NCI-H69 (cell line): Measurements from ENCODE around the gene CCDC57.

Source experiments
- DNase-seq: peaks from one replicate; lab custom pipeline; 2025; lab: John Stamatoyannopoulos, UW

Gene CCDC57

DNA sequence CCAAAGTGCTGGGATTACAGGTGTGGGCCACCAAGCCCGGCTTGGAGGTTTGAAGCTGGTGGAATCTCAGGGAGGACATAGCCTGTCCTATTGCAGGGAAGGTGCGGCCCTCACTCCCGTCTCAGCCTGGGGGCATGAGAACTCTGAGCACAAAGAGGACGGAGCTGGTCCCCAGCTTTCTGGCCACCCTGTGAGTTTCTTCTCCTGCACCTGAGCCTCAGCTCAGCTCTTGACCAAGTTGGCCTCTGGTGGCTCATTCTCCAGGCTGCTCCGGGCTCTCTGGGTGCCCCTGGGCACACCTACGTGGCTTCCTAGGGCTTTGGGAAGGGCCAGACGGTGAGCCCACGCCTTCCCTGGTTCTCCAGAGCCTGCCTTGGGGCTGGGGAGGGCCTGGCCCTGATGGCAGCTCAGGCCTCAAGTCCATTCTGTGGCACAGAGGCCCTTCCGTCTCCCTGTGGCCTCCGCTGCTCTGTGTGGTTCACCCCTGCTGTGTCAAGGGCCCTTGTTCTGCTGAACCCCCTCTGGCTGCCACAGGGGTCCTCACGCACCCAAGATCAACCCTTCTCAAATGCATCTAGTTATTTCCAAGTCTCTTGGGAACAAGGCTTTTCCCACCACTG lies 107.7 kb downstream of the CCDC57 start:
- DNase-seq = no peak

DNA sequence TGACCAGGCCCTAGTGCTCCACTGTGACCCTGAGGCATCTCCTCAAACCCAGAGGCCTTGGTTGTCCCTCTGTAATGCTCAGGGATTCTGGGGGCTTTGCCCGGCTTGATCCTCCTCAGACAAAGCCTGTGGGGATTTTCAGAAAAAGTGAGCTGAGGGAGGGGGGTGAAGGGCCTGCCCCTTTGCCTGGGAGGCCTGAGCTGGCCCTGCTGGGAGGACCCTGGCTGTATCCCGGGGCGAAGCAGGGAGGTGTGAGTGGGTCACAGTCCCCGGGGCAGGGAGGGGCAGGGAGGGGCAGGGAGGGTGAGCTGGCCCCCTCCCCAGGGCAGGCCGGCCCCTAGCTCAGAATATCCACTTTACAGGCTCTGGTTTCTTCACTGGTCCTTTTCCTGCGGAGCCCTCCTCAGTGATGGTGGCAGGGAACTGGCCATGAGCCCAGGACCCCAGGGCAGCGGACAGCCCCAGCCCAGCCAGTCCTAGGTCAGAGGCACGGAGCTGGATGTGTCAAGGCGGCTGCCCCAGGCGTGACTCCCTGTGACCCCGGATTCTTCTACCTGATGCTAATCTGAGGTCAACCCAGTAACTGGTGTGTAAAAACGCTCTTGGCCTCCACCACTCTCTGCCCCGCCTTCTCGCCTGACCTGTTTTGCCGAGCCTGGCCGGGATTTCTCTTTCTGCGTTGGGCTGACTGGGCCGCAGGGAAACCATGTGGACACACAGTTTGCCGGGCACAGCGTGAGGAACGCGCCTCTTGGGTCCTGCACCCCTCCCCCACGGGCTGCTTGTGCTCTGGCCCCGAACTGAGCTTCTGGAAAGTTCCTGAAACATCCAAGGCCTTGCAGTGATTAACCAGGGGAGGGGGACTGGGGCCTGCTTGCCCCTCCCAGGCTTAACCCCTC lies 108.8 kb downstream of the CCDC57 start:
- DNase-seq = no peak

DNA sequence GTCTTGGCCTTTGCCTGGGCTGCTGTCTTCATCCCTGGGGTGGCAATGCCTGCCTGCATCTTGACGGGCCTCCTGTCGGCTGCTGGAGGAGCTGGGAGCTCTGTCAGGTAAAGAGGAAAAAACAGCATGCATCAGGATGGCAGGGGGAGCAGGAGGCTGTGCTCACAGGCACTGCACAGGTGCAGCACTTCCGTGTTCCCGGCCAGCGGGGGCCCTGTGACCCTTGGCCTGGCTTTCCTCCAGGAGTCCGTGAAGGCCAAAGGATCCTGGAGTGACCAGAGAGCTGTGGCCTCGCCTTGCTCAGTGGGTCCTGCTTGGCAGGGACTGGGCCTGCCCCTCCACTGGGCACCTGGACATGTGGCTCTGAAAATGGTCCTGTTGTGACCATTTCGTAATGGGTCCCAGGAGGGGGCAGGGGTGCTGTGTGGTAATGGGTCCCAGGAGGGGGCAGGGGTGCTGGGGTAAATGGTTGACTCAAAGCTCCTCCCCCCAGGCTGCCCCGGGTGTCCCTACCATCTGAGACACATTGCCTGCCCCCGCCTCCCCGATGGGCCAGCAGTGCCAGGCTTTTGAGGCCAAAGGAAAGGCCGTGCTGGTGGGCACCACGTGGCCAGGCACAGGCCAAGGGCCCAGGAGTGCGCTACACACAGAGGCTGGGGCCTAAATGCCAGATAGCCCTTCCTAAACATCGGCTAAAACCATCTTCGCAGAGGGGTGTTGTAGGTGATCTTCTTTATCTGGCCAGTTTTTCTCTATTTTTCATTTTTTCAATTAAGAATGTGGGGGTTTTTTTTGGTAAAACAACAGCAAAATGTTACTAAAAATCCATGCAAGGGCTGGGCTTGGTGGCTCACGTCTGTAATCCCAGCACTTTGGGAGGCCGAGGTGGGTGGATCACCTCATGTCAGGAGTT lies 110.6 kb downstream of the CCDC57 start:
- peak; percentile 67 for DNase-seq

DNA sequence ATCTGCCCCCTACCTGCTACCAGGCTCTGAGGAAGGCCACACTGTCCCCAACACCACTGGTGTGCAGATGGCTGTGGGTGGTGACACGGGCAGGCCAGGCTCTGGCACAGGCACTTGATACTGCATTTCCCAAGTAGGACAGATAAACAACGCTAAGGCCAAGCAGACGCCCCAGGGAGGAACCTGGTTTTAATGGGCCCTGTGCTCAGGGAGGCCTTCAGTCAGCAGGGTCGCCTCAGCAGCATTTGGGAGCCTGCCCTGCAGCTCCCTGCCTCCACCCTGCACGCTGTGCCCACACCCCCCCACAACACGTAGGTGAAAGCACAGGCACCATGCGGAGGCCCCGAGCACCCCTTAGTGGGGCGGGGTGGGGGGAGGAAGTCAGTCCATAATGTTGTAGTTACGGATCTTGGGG lies 111.3 kb downstream of the CCDC57 start:
- DNase-seq = no peak

DNA sequence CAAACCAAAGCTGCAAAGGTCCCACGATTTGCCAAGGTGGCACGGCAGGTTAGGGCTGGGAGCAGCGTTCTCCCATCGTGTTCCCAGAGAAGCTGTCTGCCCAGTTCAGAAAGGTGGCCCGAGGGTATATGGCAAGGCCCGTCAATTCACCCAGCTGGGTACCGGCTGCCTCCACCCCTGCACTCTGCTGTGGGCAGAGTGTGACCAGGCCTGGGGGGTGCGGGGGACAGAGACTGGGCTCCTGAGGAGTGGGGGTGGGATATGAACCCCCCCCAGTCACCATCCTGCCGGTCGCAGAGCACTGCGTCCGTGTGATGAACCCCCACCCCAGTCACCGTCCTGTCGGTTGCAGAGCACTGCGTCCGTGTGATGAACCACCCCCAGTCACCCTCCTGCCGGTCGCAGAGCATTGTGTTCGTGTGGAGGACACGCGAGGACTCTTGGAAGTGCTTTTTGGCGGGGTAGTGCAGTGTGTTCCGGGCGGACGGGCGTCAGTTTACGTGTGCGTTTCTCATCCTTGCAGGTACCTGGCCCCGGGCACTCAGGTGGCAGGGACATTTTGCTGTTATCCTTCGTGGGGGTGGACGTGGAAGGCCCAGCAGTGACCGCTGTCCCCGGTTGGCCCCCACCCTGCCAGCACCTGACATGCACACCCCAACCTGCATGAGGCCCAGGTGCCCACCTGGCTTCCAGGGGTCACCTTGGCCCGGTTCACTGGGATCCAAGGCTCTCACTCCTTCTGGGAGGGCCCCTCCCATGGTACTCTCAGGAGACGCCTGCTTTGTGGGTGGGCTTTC lies 111.9 kb downstream of the CCDC57 start:
- DNase-seq = no peak

DNA sequence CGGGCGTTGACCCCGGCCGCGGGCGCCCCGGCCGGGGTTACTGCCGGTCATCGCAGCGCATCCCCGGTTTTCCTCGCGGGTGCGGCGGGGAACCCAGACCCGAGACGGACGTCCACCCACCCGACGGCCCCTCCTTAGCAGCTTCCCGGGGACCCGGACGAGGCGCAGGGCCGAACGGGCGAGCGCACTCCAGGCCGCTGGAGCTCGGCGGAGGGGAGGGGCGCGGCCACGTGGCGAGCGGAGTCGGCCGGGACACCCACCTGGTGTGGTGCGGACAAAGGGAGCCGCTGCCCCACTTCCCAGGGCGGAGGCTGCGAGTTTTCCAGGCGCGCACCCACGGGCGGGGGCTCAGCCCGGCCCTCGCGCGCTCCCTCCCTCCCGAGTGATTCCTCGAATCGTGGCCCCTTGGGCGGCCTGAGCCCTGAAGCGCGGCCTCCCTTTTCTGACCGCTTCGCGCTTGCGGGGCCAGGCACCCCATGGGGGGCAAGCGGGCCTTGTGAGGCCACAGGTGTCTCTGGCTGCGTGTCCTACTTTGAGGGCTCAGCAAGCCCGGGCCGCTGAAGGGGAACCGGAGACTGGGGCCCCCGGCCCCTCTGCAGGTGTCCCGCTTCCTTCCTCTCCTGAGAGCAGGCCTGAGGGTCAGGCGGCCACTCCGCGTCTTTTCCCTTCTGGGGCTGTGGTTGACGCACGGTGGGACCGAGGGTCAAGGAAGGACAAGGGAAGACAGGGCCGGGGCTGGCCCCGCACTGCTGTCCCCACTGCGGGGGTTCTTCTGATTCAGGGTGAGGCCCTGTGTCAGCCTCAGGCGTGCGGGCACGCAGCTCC lies 113.5 kb downstream of the CCDC57 start:
- peak; percentile 84 for DNase-seq

DNA sequence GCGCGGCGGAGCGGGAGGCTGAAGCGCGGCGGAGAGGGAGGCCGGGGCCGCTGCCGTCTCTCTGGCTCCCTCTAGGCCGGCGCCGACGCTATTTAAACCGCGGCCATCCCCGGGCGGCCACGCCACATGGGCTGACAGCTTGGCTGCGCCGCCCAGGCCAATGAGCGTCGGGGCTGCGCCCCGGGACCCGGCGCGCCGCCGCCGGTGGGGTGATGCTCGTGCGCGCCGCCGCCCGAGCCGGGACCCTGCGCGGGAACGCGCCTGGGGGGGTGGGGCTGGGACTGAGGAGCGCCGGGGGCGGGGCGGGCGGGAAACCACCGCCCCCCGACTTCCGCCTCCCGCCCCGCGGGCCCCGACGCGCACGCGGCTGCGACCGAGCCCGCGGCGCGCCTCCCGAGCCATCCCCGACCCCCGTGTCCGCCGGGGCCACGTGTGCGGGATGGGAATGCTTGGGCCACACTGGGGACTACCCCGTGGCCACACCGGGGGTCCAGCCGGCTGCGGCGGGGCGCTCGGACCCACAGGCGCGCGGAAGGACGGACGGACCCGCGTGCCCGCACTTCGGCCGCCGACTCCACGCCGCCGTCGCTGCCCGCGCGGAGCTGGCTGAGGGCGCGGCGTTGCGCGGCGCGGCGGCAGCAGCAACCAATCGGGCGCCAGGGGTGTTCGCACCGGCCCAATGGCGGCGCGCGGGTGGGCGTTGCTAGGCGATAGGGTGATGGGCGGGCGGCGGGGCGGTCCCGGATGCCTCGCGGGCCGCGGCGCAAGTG lies 114.3 kb downstream of the CCDC57 start, which contains the start of gene FASN:
Gene FASN, minus strand, starts transcription at position 68 of the 770 bp plus-strand sequence. CDS start 1,791 bp downstream, outside the sequence.
- peak; percentile 99 for DNase-seq

DNA sequence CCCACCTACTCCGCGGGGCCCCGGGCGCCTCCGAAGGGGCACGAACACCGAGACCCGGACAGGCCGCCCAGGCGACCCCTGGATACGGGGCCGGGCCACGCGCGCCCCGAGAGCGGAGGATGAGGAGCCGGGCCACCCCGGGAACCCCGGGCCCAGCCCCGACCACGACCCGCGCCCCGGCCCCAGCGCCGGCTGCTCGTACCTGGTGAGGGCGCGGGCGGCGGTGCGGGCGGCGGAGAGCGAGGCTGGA lies 114.8 kb downstream of the CCDC57 start:
- no peak for DNase-seq

DNA sequence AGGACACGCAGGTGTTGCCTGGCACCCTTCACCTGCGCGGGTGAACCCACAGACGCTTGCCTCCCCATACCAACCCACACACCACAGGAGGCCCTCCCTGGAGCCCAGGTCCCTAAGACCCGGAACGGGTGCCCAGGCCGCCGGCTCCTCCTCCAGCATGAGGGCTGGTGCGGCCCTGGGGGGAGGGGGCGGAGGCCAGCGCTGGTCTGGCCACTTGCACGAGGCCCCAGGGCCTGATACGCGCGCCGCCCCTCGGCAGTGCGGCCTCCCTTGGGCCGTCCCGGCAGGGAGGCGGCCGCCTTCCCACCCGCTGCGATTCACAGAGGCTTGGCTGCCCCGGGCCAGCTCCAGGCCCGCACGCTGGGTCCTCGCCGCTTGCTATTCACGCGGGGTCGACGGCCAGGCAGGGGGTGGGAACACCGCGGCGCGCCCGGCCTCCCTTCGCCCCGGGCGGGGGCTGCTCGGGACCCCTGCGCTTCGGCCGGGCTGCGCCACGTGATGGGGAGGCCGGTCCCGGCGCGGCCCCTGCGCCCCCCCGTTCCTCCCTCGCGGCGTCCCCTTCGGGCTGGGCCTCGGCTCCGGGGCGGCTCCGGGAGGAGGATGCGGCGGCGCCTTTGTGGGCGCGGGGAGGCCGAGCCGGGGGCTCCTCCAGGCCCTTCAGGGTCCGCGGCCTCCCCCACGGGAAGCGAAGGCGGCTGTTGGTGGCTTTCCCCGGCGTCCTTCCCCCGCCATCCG lies 115.3 kb downstream of the CCDC57 start:
- peak; percentile 71 for DNase-seq

DNA sequence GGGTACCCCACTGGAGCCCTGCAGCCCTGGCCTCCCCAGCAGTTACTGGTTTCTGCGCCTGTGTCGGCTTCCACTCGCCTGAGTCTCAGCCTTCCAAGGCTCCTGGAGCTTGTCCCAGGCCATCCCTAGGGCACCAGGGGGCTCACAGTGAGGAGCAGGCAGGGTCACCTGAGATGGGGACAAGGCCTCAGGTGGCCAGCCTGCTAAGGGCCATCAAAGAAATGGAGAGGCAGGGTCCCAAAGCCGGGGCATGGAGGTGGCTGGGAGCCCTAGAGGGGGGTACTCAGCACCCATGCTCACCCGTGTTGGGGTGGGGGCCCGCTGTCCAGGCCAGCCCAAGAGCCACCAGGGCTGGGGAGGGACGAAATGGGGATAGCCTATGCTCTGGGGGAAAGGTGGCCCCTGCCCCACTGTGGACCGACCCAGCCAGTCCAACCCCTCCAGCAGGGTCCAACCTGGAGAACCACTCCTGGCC lies 115.9 kb downstream of the CCDC57 start:
- DNase-seq = no peak

DNA sequence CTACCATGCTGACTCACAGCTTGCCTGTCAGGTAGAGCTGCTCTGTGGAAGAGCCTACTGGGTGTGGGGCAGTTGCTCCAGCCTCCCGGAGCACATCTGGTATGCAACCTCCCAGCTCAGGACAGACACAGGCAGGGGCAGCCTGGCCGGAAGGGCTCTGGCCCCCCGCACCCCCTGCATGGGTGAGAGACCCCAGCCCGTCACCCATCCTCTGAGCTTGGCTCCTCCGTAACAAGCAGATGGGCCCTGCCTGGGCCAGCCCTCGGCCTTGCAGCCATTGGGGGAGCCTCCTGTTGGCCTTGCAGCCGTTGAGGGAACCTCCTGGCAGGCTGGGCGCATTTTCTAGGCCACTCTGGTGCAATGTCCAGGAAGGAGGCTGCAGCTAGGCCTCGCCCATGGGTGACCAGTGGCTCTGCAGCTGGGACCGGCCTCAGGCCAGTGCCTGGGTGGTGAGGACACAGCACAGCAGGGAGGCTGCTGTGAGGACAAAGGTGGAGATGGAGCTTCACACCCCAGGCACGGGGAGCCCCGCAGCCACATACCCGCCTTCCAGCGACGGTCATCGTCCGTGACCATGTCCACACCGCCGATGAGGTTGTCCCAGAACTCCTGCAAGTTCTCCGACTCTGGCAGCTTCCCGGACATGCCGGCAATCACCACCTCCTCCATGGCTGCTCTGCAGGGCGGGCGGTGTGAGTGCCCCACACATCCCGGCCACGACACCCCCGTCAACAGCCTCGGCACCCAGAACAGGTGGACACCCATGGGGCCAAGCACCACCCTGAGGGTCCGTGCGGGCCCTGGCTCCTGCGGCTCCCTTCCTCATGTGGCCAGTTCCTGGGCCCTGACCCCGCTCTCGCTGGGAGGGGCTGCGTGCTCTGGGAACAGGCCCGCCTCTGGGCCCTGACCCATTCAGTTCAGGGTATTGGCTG lies 116.6 kb downstream of the CCDC57 start:
- DNase-seq = no peak

DNA sequence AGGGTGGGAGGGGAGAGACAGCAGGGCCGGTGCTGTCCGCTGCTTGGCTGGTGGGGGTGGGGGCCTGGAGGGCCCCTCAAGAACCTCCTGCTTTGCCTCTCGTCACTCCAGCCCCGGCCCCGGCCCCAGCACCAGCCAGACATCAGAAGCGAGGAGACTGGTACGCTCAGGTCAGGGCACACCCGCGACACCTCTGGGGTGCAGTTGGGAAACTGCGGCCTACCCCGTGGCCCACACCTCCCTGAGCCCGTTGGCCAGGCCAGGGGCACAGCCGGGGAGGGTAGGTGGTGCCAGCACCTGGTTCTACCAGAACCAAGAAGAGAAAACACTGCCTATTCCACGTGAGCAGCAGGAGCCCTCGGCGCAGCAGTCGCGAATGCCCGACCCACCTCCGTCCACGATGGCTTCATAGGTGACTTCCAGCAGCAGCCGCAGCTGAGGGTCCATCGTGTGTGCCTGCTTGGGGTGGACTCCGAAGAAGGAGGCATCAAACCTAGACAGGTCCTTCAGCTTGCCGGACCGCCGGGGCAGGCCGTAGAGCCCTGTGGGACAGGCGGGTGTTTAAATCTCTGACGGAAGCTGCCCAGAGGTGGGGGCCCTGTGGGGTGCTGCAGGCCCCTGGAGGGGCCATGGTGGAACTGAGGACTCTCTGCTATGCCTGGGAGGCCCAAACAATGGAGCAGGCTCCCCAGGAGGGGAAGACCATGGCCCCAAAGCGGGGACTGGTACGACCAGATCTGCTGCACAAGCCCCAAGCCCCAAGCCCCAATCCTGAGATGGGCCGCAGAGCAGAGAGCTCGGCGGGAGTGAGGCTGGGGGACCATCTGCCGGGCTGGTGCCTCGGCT lies 117.5 kb downstream of the CCDC57 start:
- DNase-seq = no peak

DNA sequence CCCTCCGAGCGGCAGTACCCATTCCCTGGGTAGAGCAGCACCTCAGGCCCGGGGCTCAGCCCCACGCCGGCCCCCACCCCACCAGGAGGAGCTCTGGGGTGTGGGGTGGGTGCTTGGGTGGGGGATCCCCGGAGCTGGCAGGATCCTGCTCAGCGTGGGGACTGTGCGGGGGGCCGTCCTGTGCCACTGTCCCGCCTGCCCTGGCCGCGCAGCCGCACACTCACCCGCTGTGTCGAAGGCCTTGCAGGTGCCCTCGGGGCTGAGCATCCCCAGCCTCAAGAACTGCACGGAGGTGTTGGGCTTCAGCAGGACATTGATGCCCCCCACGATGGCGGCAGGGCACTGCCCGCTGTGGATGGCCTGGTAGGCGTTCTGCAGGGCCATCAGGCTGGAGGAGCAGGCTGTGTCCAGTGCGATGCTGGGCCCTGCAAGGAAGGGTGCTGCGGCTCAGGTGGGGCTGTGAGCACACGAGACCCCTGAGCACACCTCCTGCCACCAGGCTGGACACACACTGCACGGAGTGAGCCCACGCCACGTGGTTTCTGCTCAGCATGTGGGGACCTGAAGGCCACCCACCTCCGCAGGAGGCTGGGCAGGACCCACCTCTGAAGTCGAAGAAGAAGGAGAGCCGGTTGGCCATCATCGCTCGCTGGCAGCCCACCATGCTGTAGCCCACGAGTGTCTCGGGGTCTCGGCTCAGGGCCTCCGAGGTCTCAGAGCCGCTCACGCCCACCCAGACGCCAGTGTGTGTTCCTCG lies 119.5 kb downstream of the CCDC57 start:
- no peak for DNase-seq

DNA sequence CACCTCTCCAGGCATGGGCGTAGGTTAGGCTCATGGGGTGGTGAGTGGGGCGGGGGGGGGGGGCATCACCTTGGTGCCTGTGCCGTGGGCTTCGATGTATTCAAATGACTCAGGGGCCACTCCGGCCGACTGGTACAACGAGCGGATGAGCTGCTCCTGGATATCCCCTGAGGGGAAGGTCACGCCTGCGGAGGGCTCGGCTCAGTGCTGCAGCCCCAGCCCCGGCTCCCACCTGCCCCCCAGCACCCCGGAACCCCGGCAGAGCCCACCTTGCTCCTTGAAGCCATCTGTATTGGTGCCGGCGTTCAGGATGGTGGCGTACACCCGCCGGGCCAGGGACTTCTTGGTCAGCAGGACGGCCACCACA lies 120.0 kb downstream of the CCDC57 start:
- no peak for DNase-seq

DNA sequence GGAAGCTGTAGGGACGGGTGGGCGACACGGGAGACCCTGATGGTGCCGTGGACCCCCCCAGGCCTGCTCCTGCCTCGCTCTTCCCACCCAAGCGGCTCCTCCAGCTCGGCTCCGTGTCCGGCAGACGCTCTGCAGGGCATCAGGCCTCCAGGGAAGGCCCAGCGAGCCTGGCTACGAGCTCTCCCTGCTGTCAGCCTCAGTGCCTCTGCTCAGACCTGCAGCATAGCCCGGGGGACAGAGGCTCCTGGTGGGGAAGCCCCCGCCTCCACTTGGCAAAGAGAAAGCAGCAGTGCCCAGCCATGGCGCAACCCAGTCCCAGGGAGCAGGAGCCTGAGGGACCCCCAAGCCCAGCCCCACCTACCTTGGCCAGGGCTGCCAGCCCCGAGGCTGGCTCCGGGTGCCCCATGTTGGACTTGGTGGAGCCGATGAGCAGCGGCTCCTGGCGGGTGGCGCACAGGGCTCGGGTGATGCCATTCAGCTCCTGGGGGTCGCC lies 120.5 kb downstream of the CCDC57 start:
- DNase-seq = no peak
